HG03196 (cell line): Measurements from ENCODE around the gene SMAD4.
"Not testable (repeated sequence)": the region's sequence is repeated elsewhere in the genome, so short reads cannot be mapped to it uniquely, and the experiment has no call there.

Experiments
- ATAC-seq: cut with Tn5 transposase; IDR thresholded peaks from one replicate; pipeline ENCODE4 v1.9.1; 2021; ENCODE audit not compliant: unreplicated experiment

Gene SMAD4

GRCh38 chr18:51029694-51030536, at the start of gene SMAD4:
TSS of gene SMAD4 (plus strand) at chr18:51030213. CDS start at chr18:51047047, 16,834 bp downstream.
- ATAC-seq = peak; percentile 78

GRCh38 chr18:50981381-50981780, 48.6 kb upstream of the SMAD4 start:
- ATAC-seq = no peak

GRCh38 chr18:50982086-50982801, 47.8 kb upstream of the SMAD4 start:
- no peak for ATAC-seq

GRCh38 chr18:50982802-50983179, 47.2 kb upstream of the SMAD4 start:
- no peak for ATAC-seq

GRCh38 chr18:50986360-50987087, 43.5 kb upstream of the SMAD4 start:
- no peak for ATAC-seq

GRCh38 chr18:50987261-50987660, 42.8 kb upstream of the SMAD4 start:
- no peak for ATAC-seq

- ATAC-seq = no peak
Measured at GRCh38 chr18:50989711-50990110, 40.3 kb upstream of the SMAD4 start.

GRCh38 chr18:50992351-50992762, 37.7 kb upstream of the SMAD4 start:
- no peak for ATAC-seq

GRCh38 chr18:50994031-50994430, 36.0 kb upstream of the SMAD4 start:
- ATAC-seq = no peak

- ATAC-seq = not testable (repeated sequence)
Measured at GRCh38 chr18:51003174-51003573, 26.8 kb upstream of the SMAD4 start.

GRCh38 chr18:51006061-51006818, 23.8 kb upstream of the SMAD4 start:
- ATAC-seq = no peak

GRCh38 chr18:51006948-51007789, 22.8 kb upstream of the SMAD4 start:
- no peak for ATAC-seq

- ATAC-seq = no peak
Measured at GRCh38 chr18:51007790-51008139, 22.2 kb upstream of the SMAD4 start.

- no peak for ATAC-seq
Measured at GRCh38 chr18:51009072-51009471, 20.9 kb upstream of the SMAD4 start.

GRCh38 chr18:51010218-51010617, 19.8 kb upstream of the SMAD4 start:
- ATAC-seq = no peak

GRCh38 chr18:51011709-51012108, 18.3 kb upstream of the SMAD4 start:
- no peak for ATAC-seq

- no peak for ATAC-seq
Measured at GRCh38 chr18:51012441-51012840, 17.6 kb upstream of the SMAD4 start.

GRCh38 chr18:51013259-51013658, 16.8 kb upstream of the SMAD4 start:
- ATAC-seq = no peak

- ATAC-seq = no peak
Measured at GRCh38 chr18:51017140-51017879, 12.7 kb upstream of the SMAD4 start.
